ENCODE measurements around the gene GUCY1B1. TPM values are rescaled to one million over a fixed set of nuclear protein-coding genes. Genes with fewer than 3 reads are reported as not detected.

GUCY1B1 gene
- total and polyA plus RNA-seq, 12 donors: 10.7 to 29.9 (median 17.1) TPM

DNA sequence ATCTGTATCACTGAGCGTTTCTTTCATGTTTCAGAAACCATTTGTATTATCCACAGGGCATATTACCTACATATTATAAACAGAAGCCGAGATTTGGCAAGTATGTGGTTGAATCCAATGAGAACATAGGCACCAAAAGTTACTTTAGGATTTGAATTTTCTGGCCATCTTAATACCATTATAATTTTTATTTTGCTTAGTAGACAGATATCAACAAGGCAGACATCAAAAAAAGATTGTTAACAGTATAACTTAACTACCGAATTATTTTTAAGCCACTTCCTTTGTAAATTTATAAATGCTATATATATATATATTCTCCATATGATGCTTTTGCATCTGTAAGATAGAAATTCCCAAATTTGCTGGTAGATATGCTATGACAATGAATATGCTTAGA lies 2.2 kb downstream of the GUCY1B1 start:
- peaks cover 0 to 40% (median 12%) of the 10 kb centered on the region in 9 donors for H3K4me1 ChIP-seq
- ATAC-seq (no peak), DNase-seq (no peak)
- H3K9me3 ChIP-seq: no peaks in the 10 kb centered on the region
- peak overlapping the region in 4 of 10 donors; percentile 7 to 95 (median 92) for H3K27ac ChIP-seq
- H3K27me3 ChIP-seq: peaks cover 0 to 19% (median 0%) of the 10 kb centered on the region in 7 donors
- TF ChIP-seq, protein P1, sequence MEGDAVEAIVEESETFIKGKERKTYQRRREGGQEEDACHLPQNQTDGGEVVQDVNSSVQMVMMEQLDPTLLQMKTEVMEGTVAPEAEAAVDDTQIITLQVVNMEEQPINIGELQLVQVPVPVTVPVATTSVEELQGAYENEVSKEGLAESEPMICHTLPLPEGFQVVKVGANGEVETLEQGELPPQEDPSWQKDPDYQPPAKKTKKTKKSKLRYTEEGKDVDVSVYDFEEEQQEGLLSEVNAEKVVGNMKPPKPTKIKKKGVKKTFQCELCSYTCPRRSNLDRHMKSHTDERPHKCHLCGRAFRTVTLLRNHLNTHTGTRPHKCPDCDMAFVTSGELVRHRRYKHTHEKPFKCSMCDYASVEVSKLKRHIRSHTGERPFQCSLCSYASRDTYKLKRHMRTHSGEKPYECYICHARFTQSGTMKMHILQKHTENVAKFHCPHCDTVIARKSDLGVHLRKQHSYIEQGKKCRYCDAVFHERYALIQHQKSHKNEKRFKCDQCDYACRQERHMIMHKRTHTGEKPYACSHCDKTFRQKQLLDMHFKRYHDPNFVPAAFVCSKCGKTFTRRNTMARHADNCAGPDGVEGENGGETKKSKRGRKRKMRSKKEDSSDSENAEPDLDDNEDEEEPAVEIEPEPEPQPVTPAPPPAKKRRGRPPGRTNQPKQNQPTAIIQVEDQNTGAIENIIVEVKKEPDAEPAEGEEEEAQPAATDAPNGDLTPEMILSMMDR (IDR thresholded peaks at IDR 0.05): no peak
- 86% methylated on average over 3 of the region's 3 CpGs for WGBS, 2 donors
- peak overlapping the region in 6 of 10 donors; percentile 73 to 90 (median 82) for H3K4me3 ChIP-seq
- H3K36me3 ChIP-seq: peaks cover 0 to 17% (median 0%) of the 10 kb centered on the region in 9 donors
- intact Hi-C loops (cut with DNase I): loop anchor here in 1 of 10 donors (10.0 kb wide), 1 partner anchor 86 kb away; no protein-coding TSS in a partner anchor

DNA sequence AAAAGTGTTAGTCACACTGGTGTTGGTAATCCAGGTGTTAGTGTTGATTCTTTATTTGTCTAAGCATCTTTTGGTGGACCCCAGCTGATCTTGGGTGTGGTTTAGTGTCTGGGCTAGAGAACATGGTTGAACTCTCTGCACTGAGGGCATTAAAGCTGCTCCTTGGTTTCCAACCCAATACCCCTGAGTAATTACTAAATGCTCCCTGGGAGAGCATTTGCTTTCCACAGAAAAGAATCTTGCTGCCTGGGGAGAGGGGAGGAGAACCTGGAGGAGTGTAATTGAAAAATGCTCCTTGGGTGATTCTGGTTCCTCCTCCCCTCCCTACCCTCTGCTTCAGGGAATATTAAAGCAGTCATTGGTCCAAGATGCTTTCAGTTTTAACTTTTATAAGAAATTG lies 3.1 kb downstream of the GUCY1B1 start:
- Histone ChIP-seq H3K27me3 (peaks cover 0 to 19% (median 0%) of the 10 kb centered on the region in 7 donors), H3K4me3 (peak overlapping the region in 1 of 10 donors; percentile 2), H3K36me3 (peaks cover 0 to 20% (median 0%) of the 10 kb centered on the region in 9 donors), H3K4me1 (peaks cover 0 to 40% (median 12%) of the 10 kb centered on the region in 9 donors), H3K9me3 (no peaks in the 10 kb centered on the region), H3K27ac (peak overlapping the region in 4 of 10 donors; percentile 8 to 92 (median 31))
- ATAC-seq: no peak
- intact Hi-C loops (cut with DNase I): loop anchor here in 1 of 10 donors (10.0 kb wide), 1 partner anchor 87 kb away; no protein-coding TSS in a partner anchor
- no peak for DNase-seq
- TF ChIP-seq, protein P1 (IDR thresholded peaks at IDR 0.05): no peak

DNA sequence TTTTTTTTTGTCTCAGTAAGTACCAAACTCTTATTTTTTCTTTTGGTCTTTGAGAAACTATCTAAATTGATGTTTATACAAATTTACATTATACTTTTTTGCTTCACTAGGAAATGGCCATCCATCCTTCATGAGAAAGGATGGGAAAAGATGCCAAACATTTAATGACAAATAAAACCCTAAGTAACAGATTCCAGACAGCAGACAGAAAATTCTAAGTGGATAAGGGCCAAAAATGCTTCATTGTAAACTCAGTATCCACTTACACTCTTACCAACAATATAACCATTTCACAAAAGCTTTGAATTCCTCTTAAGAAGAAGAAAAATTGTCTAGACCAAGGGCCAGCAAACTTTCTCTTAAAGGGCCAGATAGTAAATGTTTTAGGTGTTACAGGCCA lies 3.5 kb downstream of the GUCY1B1 start:
- TF ChIP-seq, protein P1 (IDR thresholded peaks at IDR 0.05): no peak
- Histone ChIP-seq H3K9me3 (no peaks in the 10 kb centered on the region), H3K4me3 (no peak overlapping the region), H3K27ac (peak overlapping the region in 3 of 10 donors; percentile 13 to 92 (median 19)), H3K27me3 (peaks cover 0 to 19% (median 0%) of the 10 kb centered on the region in 7 donors), H3K4me1 (peaks cover 0 to 40% (median 12%) of the 10 kb centered on the region in 9 donors), H3K36me3 (peaks cover 0 to 20% (median 0%) of the 10 kb centered on the region in 9 donors)
- DNase-seq: no peak
- ATAC-seq: no peak
- intact Hi-C loops (cut with DNase I): loop anchor here in 1 of 10 donors (10.0 kb wide), 1 partner anchor 88 kb away; no protein-coding TSS in a partner anchor

DNA sequence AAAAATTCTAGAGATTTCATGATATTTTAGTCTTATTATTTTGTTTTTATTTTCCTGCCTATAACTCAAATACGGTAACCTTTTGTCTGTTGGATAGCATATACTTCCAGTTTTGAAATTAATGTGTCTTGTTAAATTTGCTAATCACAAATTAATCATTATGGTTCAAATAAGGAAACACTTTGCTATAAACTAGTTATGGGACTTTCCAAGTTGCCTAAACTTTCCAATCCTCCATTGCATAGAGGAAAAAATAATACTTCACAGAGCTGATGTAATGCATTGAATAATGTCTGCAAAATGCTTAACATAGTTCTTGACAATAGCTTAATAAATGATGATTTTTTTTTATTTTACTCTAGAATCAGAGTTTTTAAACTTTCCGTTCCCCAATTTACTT lies 4.7 kb downstream of the GUCY1B1 start:
- peaks cover 0 to 20% (median 0%) of the 10 kb centered on the region in 9 donors for H3K36me3 ChIP-seq
- peaks cover 0 to 19% (median 0%) of the 10 kb centered on the region in 7 donors for H3K27me3 ChIP-seq
- H3K9me3 ChIP-seq: no peaks in the 10 kb centered on the region
- DNase-seq (no peak), ATAC-seq (no peak)
- 88 to 92% methylated on average over 2 of the region's 2 CpGs for WGBS, 2 donors
- H3K4me3 ChIP-seq: no peak overlapping the region
- H3K27ac ChIP-seq: no peak overlapping the region
- intact Hi-C loops (cut with DNase I): loop anchor here in 1 of 10 donors (10.0 kb wide), 1 partner anchor 89 kb away; no protein-coding TSS in a partner anchor
- peaks cover 0 to 31% (median 11%) of the 10 kb centered on the region in 9 donors for H3K4me1 ChIP-seq
- TF ChIP-seq, protein P1 (IDR thresholded peaks at IDR 0.05): no peak
